CD8-positive, alpha-beta memory T cell (primary cell): ENCODE results near the gene HPD. TPM values are rescaled to one million over a fixed set of nuclear protein-coding genes. Genes with fewer than 3 reads are reported as not detected.
"Not testable (repeated sequence)": the region's sequence is repeated elsewhere in the genome, so short reads cannot be mapped to it uniquely, and the experiment has no call there.

Experiments used
- CTCF ChIA-PET: fragments of 350-600 bp; sonication (Branson Sonifier 250); formaldehyde crosslinking; loops from one replicate; lab custom pipeline; 2021; ENCODE audit warnings: antibody characterized with exemption; lab: Charles Lee
- POLR2A ChIA-PET: fragments of 350-600 bp; sonication (Branson Sonifier 250); formaldehyde crosslinking; loops from one replicate; lab custom pipeline; 2021; ENCODE audit warnings: antibody characterized with exemption; lab: Charles Lee
- DNase-seq, 5 donors: peaks; one replicate each; pipeline versions ENCODE4 v3.0.0 to v3.0.0-alpha.2; 2020 to 2022; ENCODE audit warnings: mixed read lengths in 1 of 5
- H3K27ac ChIP-seq: one replicate; pipeline ENCODE4 v1.7.0; 2013; ENCODE audit warnings: low read depth, mild to moderate bottlenecking, low read length, moderate library complexity
- H3K27me3 ChIP-seq: 2 replicates; pipeline ENCODE4 v1.7.0; 2013; ENCODE audit warnings: low read length, mild to moderate bottlenecking; ENCODE audit not compliant: insufficient read depth, poor library complexity, severe bottlenecking
- H3K36me3 ChIP-seq: 2 replicates; pipeline ENCODE4 v1.7.0; 2013; ENCODE audit warnings: mild to moderate bottlenecking, low read length, moderate library complexity; ENCODE audit not compliant: insufficient read depth
- H3K4me1 ChIP-seq: 2 replicates; pipeline ENCODE4 v1.7.0; 2013; ENCODE audit warnings: mild to moderate bottlenecking, low read length, moderate library complexity; ENCODE audit not compliant: insufficient read depth
- H3K4me3 ChIP-seq: 2 replicates; pipeline ENCODE4 v1.7.0; 2013; ENCODE audit warnings: mild to moderate bottlenecking, low read length
- H3K9me3 ChIP-seq: 2 replicates; pipeline ENCODE4 v1.7.0; 2013; ENCODE audit warnings: mild to moderate bottlenecking, low read length
- H3K27ac Mint-ChIP-seq, 8 donors: one replicate each; pipeline ENCODE4 v1.8.0; 2020 to 2021; ENCODE audit warnings: mixed read lengths in 8 of 8, mild to moderate bottlenecking in 6 of 8, inconsistent platforms in 3 of 8, moderate library complexity in 3 of 8
- H3K27me3 Mint-ChIP-seq, 2 donors: one replicate each; pipeline ENCODE4 v1.8.0; 2020 to 2021; ENCODE audit warnings: mixed read lengths in 2 of 2, mild to moderate bottlenecking in 1 of 2, moderate library complexity in 1 of 2
- H3K36me3 Mint-ChIP-seq, 3 donors: one replicate each; pipeline ENCODE4 v1.8.0; 2020 to 2021; ENCODE audit warnings: mixed read lengths in 3 of 3, inconsistent platforms in 1 of 3, mild to moderate bottlenecking in 1 of 3
- H3K4me1 Mint-ChIP-seq, 3 donors: one replicate each; pipeline ENCODE4 v1.8.0; 2020 to 2021; ENCODE audit warnings: mixed read lengths in 3 of 3, inconsistent platforms in 1 of 3, mild to moderate bottlenecking in 1 of 3
- H3K4me3 Mint-ChIP-seq, 7 donors: one replicate each; pipeline ENCODE4 v1.8.0; 2020 to 2021; ENCODE audit warnings: mixed read lengths in 7 of 7, mild to moderate bottlenecking in 6 of 7, moderate library complexity in 4 of 7, inconsistent platforms in 2 of 7
- H3K9me3 Mint-ChIP-seq, 5 donors: one replicate each; pipeline ENCODE4 v1.8.0; 2020 to 2022; ENCODE audit warnings: mixed read lengths in 5 of 5, mild to moderate bottlenecking in 3 of 5, moderate library complexity in 2 of 5, inconsistent platforms in 1 of 5
- polyA plus RNA-seq: library from polyadenylated mRNA; unstranded; fragments of 300-500 nt; fragmentation: Illumina TruSeq; gene quantifications from one replicate; pipeline ENCODE4 v1.2.3, GENCODE V29; 2021
- total RNA-seq, 2 experiments: library from RNA; stranded (reverse); gene quantifications; one replicate each; pipeline ENCODE4 v1.2.3, GENCODE V29; 2021

The HPD gene
- total and polyA plus RNA-seq, 3 experiments from 2014 or later = not detected

GRCh38 chr12:121892673-121893561 lies 34.3 kb upstream of the HPD start:
- Histone ChIP-seq H3K36me3 (peaks cover 24% of the 10 kb centered on the region), H3K27ac (peak overlapping the region; percentile 59), H3K4me3 (no peak overlapping the region), H3K27me3 (no peaks in the 10 kb centered on the region), H3K4me1 (peaks cover 24% of the 10 kb centered on the region), H3K9me3 (no peaks in the 10 kb centered on the region)
- Mint-ChIP-seq H3K27ac (peak overlapping the region in 5 of 8 donors; percentile 12 to 84 (median 29)), H3K36me3 (peaks cover 0 to 61% (median 6%) of the 10 kb centered on the region in 3 donors), H3K27me3 (no peaks in the 10 kb centered on the region), H3K4me1 (peaks cover 36 to 56% (median 53%) of the 10 kb centered on the region in 3 donors), H3K9me3 (no peaks in the 10 kb centered on the region), H3K4me3 (no peak overlapping the region)
- ChIA-PET CTCF (interaction anchor here (0.8 to 6.7 kb wide), 6 partner anchors 25 to 119 kb away, joined by 3 to 84 read pairs (median 7); partner anchors contain the start of genes CFAP251 and RHOF), POLR2A (no interaction called here)
- DNase-seq = no peak

- H3K4me1 Mint-ChIP-seq = peaks cover 34 to 58% (median 57%) of the 10 kb centered on the region in 3 donors
- Histone ChIP-seq H3K4me3 (peak overlapping the region; percentile 74), H3K27ac (peak overlapping the region; percentile 88), H3K4me1 (peaks cover 25% of the 10 kb centered on the region)
- DNase-seq, H3K27me3 Mint-ChIP-seq, H3K9me3 ChIP-seq, H3K36me3 ChIP-seq, H3K27me3 ChIP-seq, H3K9me3 Mint-ChIP-seq: not testable (repeated sequence)
- ChIA-PET CTCF (interaction anchor here (0.7 to 6.7 kb wide), 5 partner anchors 55 to 95 kb away, joined by 4 to 84 read pairs (median 9); partner anchors contain the start of gene RHOF), POLR2A (interaction anchor here (0.6 to 1.0 kb wide), 2 partner anchors 85 to 196 kb away, joined by 3 to 5 read pairs; no protein-coding TSS in a partner anchor)
- peak overlapping the region; percentile 92 to 99 (median 99) for H3K4me3 Mint-ChIP-seq
- H3K27ac Mint-ChIP-seq = peak overlapping the region in 7 of 8 donors; percentile 93 to 99 (median 99)
- peaks cover 0 to 36% (median 0%) of the 10 kb centered on the region in 3 donors for H3K36me3 Mint-ChIP-seq
Observed at GRCh38 chr12:121889661-121890060, 31.0 kb upstream of the HPD start.

DNA sequence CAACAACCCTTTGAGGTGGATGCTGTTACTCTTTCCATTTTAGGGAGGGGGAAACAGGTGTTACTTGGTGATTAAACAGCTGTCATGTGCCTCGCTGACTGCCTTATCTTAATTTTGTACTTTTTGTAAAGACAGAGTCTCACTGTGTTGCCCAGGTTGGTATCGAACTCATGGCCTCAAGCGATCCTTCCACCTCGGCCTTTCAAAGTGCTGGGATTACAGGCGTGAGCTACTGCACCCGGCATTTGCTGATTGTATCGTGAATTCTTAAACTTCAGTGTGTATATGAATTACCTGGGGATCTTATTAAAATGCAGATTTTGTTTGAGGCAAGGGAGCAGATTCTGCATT lies 30.6 kb upstream of the HPD start:
- H3K27ac Mint-ChIP-seq = peak overlapping the region; percentile 93 to 99 (median 99)
- Histone ChIP-seq H3K9me3 (no peaks in the 10 kb centered on the region), H3K27ac (peak overlapping the region; percentile 88), H3K36me3 (no peaks in the 10 kb centered on the region), H3K4me1 (peaks cover 23% of the 10 kb centered on the region), H3K4me3 (peak overlapping the region; percentile 74), H3K27me3 (no peaks in the 10 kb centered on the region)
- H3K4me1 Mint-ChIP-seq = peaks cover 34 to 57% (median 54%) of the 10 kb centered on the region in 3 donors
- H3K36me3 Mint-ChIP-seq = peaks cover 0 to 32% (median 0%) of the 10 kb centered on the region in 3 donors
- no peak for DNase-seq
- ChIA-PET CTCF (interaction anchor here (0.7 to 6.7 kb wide), 5 partner anchors 55 to 94 kb away, joined by 4 to 84 read pairs (median 9); partner anchors contain the start of gene RHOF), POLR2A (interaction anchor here (0.6 to 1.6 kb wide), 6 partner anchors 29 to 346 kb away, joined by 3 to 7 read pairs (median 4); partner anchors contain the start of genes CFAP251 and RHOF)
- H3K4me3 Mint-ChIP-seq = peak overlapping the region; percentile 92 to 99 (median 99)
- H3K27me3 Mint-ChIP-seq = peaks cover 0 to 3% of the 10 kb centered on the region in 2 donors
- H3K9me3 Mint-ChIP-seq = no peaks in the 10 kb centered on the region

- ChIA-PET POLR2A (interaction anchor here (0.6 to 1.6 kb wide), 9 partner anchors 30 to 347 kb away, joined by 3 to 19 read pairs (median 5); partner anchors contain the start of genes CFAP251 and RHOF), CTCF (interaction anchor here (0.7 to 6.7 kb wide), 9 partner anchors 9 to 176 kb away, joined by 3 to 84 read pairs (median 5); partner anchors contain the start of genes RHOF and TMEM120B)
- Mint-ChIP-seq H3K4me3 (peak within 1 kb of the TSS; percentile 92 to 99 (median 99)), H3K36me3 (peaks cover 0 to 26% (median 0%) of the 10 kb centered on the region in 3 donors), H3K27ac (peak within 1 kb of the TSS; percentile 93 to 99 (median 99)), H3K4me1 (peaks cover 28 to 51% (median 48%) of the 10 kb centered on the region in 3 donors), H3K27me3 (peaks cover 0 to 3% of the 10 kb centered on the region in 2 donors), H3K9me3 (no peaks in the 10 kb centered on the region)
- H3K27me3 ChIP-seq = no peaks in the 10 kb centered on the region
- H3K9me3 ChIP-seq = no peaks in the 10 kb centered on the region
- peaks cover 22% of the 10 kb centered on the region for H3K4me1 ChIP-seq
- peak; percentile 97 to 98 (median 98) for DNase-seq
- no peaks in the 10 kb centered on the region for H3K36me3 ChIP-seq
- peak within 1 kb of the TSS; percentile 88 for H3K27ac ChIP-seq
- peak within 1 kb of the TSS; percentile 74 for H3K4me3 ChIP-seq
Observed at GRCh38 chr12:121888478-121889273, 30.0 kb upstream of the HPD start, which contains the start of gene PSMD9. Gene PSMD9, plus strand, starts transcription at chr12:121888790. Its CDS starts 67 bp downstream, at chr12:121888857.

DNA sequence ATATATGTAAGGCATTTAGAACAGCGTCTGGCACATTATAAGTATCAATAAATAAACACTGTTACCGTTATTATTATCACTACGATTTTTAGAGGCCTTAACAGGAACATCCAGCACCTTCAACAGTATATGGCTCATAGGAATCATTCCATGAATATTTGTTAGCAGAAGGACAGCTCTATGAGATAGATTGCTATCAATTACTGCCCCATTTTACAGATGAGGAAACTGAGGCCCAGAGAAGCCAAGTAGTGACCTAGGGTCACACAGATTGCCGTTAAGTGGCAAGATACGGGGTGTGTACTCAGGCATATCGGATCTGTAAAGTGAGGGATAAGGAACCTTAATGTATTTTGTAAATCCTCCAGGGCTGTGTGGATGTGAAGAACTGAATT lies 29.4 kb upstream of the HPD start:
- Histone ChIP-seq H3K9me3 (no peaks in the 10 kb centered on the region), H3K36me3 (no peaks in the 10 kb centered on the region), H3K4me3 (peak overlapping the region; percentile 74), H3K27ac (no peak overlapping the region), H3K27me3 (no peaks in the 10 kb centered on the region), H3K4me1 (peaks cover 18% of the 10 kb centered on the region)
- Mint-ChIP-seq H3K4me1 (peaks cover 26 to 45% (median 43%) of the 10 kb centered on the region in 3 donors), H3K4me3 (peak overlapping the region; percentile 92 to 99 (median 99)), H3K27me3 (peaks cover 0 to 3% of the 10 kb centered on the region in 2 donors), H3K36me3 (peaks cover 0 to 21% (median 0%) of the 10 kb centered on the region in 3 donors), H3K9me3 (no peaks in the 10 kb centered on the region), H3K27ac (peak overlapping the region; percentile 93 to 99 (median 99))
- CTCF ChIA-PET = interaction anchor here (0.7 to 6.7 kb wide), 9 partner anchors 8 to 176 kb away, joined by 3 to 84 read pairs (median 5); partner anchors contain the start of genes RHOF and TMEM120B
- POLR2A ChIA-PET = interaction anchor here (0.6 to 1.6 kb wide), 7 partner anchors 76 to 202 kb away, joined by 3 to 19 read pairs (median 5); partner anchors contain the start of gene RHOF
- DNase-seq = no peak

- H3K27me3 ChIP-seq, DNase-seq, H3K27ac ChIP-seq, H3K27ac Mint-ChIP-seq, H3K36me3 Mint-ChIP-seq, H3K36me3 ChIP-seq, POLR2A ChIA-PET, H3K4me3 ChIP-seq, H3K27me3 Mint-ChIP-seq, H3K9me3 ChIP-seq, H3K4me3 Mint-ChIP-seq, H3K9me3 Mint-ChIP-seq: not testable (repeated sequence)
- H3K4me1 Mint-ChIP-seq = peaks cover 18 to 27% (median 27%) of the 10 kb centered on the region in 3 donors
- peaks cover 17% of the 10 kb centered on the region for H3K4me1 ChIP-seq
- CTCF ChIA-PET = interaction anchor here (1.4 kb wide), 1 partner anchor 33 kb away, joined by 3 read pairs; the partner anchor contains the start of gene CFAP251
Observed at GRCh38 chr12:121885129-121885528, 26.5 kb upstream of the HPD start.

DNA sequence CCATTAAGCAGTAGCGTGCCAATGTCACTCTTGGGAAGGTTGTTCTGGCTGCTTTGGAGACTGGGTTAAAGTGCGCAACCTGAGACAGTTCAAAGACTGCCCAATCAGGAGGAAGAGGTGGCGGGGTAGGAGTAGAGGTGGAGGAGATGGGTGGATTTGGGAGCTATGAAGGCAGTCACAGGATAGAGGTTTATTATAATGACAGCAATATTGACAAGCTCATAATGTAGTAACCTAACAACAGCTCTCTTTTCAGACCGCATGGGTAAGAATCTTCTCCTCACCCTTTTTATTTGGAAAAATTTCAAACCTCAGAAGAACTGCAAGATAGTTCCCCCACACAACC lies 24.6 kb upstream of the HPD start:
- POLR2A ChIA-PET = no interaction called here
- H3K4me1 Mint-ChIP-seq = peaks cover 3 to 9% (median 8%) of the 10 kb centered on the region in 3 donors
- no peak for DNase-seq
- H3K27me3 Mint-ChIP-seq = peaks cover 0 to 3% of the 10 kb centered on the region in 2 donors
- H3K9me3 Mint-ChIP-seq = no peaks in the 10 kb centered on the region
- Histone ChIP-seq H3K27me3 (no peaks in the 10 kb centered on the region), H3K36me3 (no peaks in the 10 kb centered on the region), H3K4me3 (no peak overlapping the region), H3K27ac (no peak overlapping the region), H3K9me3 (no peaks in the 10 kb centered on the region), H3K4me1 (peaks cover 5% of the 10 kb centered on the region)
- peak overlapping the region in 1 of 8 donors; percentile 16 for H3K27ac Mint-ChIP-seq
- H3K4me3 Mint-ChIP-seq = peak overlapping the region in 2 of 7 donors; percentile 18
- H3K36me3 Mint-ChIP-seq = peaks cover 0 to under 1% (median 0%) of the 10 kb centered on the region in 3 donors
- CTCF ChIA-PET = interaction anchor here (0.7 to 1.0 kb wide), 2 partner anchors 89 to 240 kb away, joined by 3 to 5 read pairs; no protein-coding TSS in a partner anchor
